Keratinocyte (primary cell): Measurements from ENCODE around the gene KLHL10. TPM values are rescaled to one million over a fixed set of nuclear protein-coding genes. Genes with fewer than 3 reads are reported as not detected.

Experiments used
- DNase-seq: peaks from one replicate; pipeline ENCODE4 v3.0.0-alpha.2; 2011; ENCODE audit warnings: low read depth, missing footprints, low spot score
- FAIRE-seq: peaks from 2 replicates; lab custom pipeline; 2011; peaks lifted over from hg19 to GRCh38; lab: Jason Lieb, UNC
- H2AFZ ChIP-seq: 2 replicates; pipeline ENCODE4 v1.6.0; 2012; ENCODE audit warnings: low read length, control low read depth, inconsistent platforms; ENCODE audit not compliant: control insufficient read depth
- H3K27ac ChIP-seq: 2 replicates; pipeline ENCODE4 v1.5.1; 2011; ENCODE audit warnings: low read length; ENCODE audit not compliant: control insufficient read depth, insufficient read depth
- H3K27me3 ChIP-seq: 3 replicates; pipeline ENCODE4 v1.6.0; 2011; ENCODE audit warnings: low read length; ENCODE audit not compliant: control insufficient read depth, insufficient read depth; ENCODE audit errors: extremely low read depth
- H3K36me3 ChIP-seq, 2 experiments: 2 replicates in 1 of 2; 3 replicates in 1 of 2; pipeline ENCODE4 v1.5.1; 2011; ENCODE audit warnings: low read length in 2 of 2, mild to moderate bottlenecking in 1 of 2; ENCODE audit not compliant: control insufficient read depth in 2 of 2, insufficient read depth in 2 of 2; ENCODE audit errors: extremely low read depth in 1 of 2
- H3K4me1 ChIP-seq: 3 replicates; pipeline ENCODE4 v1.5.1; 2011; ENCODE audit warnings: low read length; ENCODE audit not compliant: control insufficient read depth, insufficient read depth; ENCODE audit errors: extremely low read depth
- H3K4me2 ChIP-seq: 3 replicates; pipeline ENCODE4 v1.6.0; 2011; ENCODE audit warnings: low read depth, low read length; ENCODE audit not compliant: control insufficient read depth, insufficient read depth; ENCODE audit errors: extremely low read depth
- H3K4me3 ChIP-seq, 3 experiments: fragments of 200-600 bp in 1 of 3; sonication (generic) in 1 of 3; 2 replicates in 2 of 3; 3 replicates in 1 of 3; pipeline ENCODE4 v1.5.1; 2011 to 2016; ENCODE audit warnings: low read length in 3 of 3, mild to moderate bottlenecking in 3 of 3, control low read depth in 2 of 3, inconsistent platforms in 1 of 3, low read depth in 1 of 3, mixed read lengths in 1 of 3, mixed run types in 1 of 3, moderate library complexity in 1 of 3; ENCODE audit not compliant: control insufficient read depth in 2 of 3, insufficient read depth in 2 of 3; ENCODE audit errors: extremely low read depth in 1 of 3
- H3K79me2 ChIP-seq: 2 replicates; pipeline ENCODE4 v1.6.0; 2012; ENCODE audit warnings: low read length; ENCODE audit not compliant: control insufficient read depth, insufficient read depth
- H3K9ac ChIP-seq: 3 replicates; pipeline ENCODE4 v1.6.0; 2011; ENCODE audit warnings: low read length; ENCODE audit not compliant: control insufficient read depth, insufficient read depth; ENCODE audit errors: extremely low read depth
- H3K9me1 ChIP-seq: 3 replicates; pipeline ENCODE4 v1.6.0; 2011; ENCODE audit warnings: low read length; ENCODE audit not compliant: control insufficient read depth, insufficient read depth; ENCODE audit errors: extremely low read depth
- H3K9me3 ChIP-seq: 2 replicates; pipeline ENCODE4 v1.5.1; 2012; ENCODE audit warnings: low read depth, low read length; ENCODE audit not compliant: control insufficient read depth
- H4K20me1 ChIP-seq: 3 replicates; pipeline ENCODE4 v1.6.0; 2011; ENCODE audit warnings: low read length; ENCODE audit not compliant: control insufficient read depth, insufficient read depth; ENCODE audit errors: extremely low read depth
- EZH2 ChIP-seq: IDR thresholded peaks from one replicate; pipeline ENCODE4 v1.6.1; 2012; ENCODE audit warnings: inconsistent platforms, mild to moderate bottlenecking, low read length, moderate library complexity
- dilution Hi-C: fragments of 300-500 bp; cut with MboI; formaldehyde crosslinking; loops from one replicate; pipeline ENCODE4 v1.7.0; 2020; ENCODE audit warnings: low sequenced_read_pairs; ENCODE audit not compliant: extremely low pct_ligation_motif_present
- polyA plus RNA-seq, 5 experiments: library from polyadenylated mRNA; depleted of rRNA in 3 of 5; stranded (reverse) in 3 of 5; stranded (forward) in 1 of 5; unstranded in 1 of 5; fragments of >200 nt; gene quantifications; 1 replicate in 1 of 5; 2 replicates in 3 of 5; 3 replicates in 1 of 5; pipeline versions ENCODE4 v1.2.1 to v1.2.3, GENCODE V29; 2011 to 2012; ENCODE audit warnings: missing spikeins in 2 of 5, low read depth in 1 of 5, low replicate concordance in 1 of 5
- TF ChIP-seq, protein P1 (sequence below), 3 experiments: IDR thresholded peaks in 1 of 3; conservative IDR thresholded peaks in 1 of 3; optimal IDR thresholded peaks in 1 of 3; 2 replicates in 2 of 3; 3 replicates in 1 of 3; pipeline versions ENCODE3 to v1.5.1; 2011; ENCODE audit warnings: low read length in 3 of 3, mild to moderate bottlenecking in 3 of 3, moderate library complexity in 2 of 3, control low read depth in 1 of 3, inconsistent platforms in 1 of 3; ENCODE audit not compliant: insufficient read depth in 2 of 3; ENCODE audit errors: extremely low read depth in 1 of 3

KLHL10 gene
- polyA plus RNA-seq, 1 donor (not counting 4 experiments of a cell fraction or from before 2014, with no cell fraction given), result 0.21 TPM

GRCh38 chr17:41811549-41812380 lies 25.9 kb upstream of the KLHL10 start, which contains the start of gene P3H4:
Gene P3H4, minus strand, starts transcription at chr17:41811949. Its CDS starts 34 bp downstream, at chr17:41811915.
- Histone ChIP-seq H3K79me2 (no peaks in the 10 kb centered on the region), H3K9me1 (no peaks in the 10 kb centered on the region), H3K27ac (no peak within 1 kb of the TSS), H3K4me1 (peaks cover 8% of the 10 kb centered on the region), H3K4me2 (peak within 1 kb of the TSS; percentile 80), H3K9me3 (no peaks in the 10 kb centered on the region), H3K36me3 (peaks cover 0 to 2% of the 10 kb centered on the region in 2 experiments), H3K4me3 (peak within 1 kb of the TSS; percentile 43 to 75 (median 63)), H3K27me3 (peaks cover 16% of the 10 kb centered on the region), H4K20me1 (no peaks in the 10 kb centered on the region), H3K9ac (peak within 1 kb of the TSS; percentile 69), H2AFZ (peak within 1 kb of the TSS; percentile 71)
- TF ChIP-seq, protein P1, sequence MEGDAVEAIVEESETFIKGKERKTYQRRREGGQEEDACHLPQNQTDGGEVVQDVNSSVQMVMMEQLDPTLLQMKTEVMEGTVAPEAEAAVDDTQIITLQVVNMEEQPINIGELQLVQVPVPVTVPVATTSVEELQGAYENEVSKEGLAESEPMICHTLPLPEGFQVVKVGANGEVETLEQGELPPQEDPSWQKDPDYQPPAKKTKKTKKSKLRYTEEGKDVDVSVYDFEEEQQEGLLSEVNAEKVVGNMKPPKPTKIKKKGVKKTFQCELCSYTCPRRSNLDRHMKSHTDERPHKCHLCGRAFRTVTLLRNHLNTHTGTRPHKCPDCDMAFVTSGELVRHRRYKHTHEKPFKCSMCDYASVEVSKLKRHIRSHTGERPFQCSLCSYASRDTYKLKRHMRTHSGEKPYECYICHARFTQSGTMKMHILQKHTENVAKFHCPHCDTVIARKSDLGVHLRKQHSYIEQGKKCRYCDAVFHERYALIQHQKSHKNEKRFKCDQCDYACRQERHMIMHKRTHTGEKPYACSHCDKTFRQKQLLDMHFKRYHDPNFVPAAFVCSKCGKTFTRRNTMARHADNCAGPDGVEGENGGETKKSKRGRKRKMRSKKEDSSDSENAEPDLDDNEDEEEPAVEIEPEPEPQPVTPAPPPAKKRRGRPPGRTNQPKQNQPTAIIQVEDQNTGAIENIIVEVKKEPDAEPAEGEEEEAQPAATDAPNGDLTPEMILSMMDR (optimal IDR thresholded peaks at IDR 0.05 in 1 of 3, IDR thresholded peaks at IDR 0.05 in 1 of 3, conservative IDR thresholded peaks at IDR 0.05 in 1 of 3; ENCODE audit: extremely low read depth in 1 of 3, insufficient read depth in 2 of 3, low read length in 3 of 3), result peak; percentile 45 to 91 (median 88)
- TF ChIP-seq EZH2, result peak; percentile 56
- DNase-seq (no peak), FAIRE-seq (no peak)
- dilution Hi-C loops, result no loop called here

DNA sequence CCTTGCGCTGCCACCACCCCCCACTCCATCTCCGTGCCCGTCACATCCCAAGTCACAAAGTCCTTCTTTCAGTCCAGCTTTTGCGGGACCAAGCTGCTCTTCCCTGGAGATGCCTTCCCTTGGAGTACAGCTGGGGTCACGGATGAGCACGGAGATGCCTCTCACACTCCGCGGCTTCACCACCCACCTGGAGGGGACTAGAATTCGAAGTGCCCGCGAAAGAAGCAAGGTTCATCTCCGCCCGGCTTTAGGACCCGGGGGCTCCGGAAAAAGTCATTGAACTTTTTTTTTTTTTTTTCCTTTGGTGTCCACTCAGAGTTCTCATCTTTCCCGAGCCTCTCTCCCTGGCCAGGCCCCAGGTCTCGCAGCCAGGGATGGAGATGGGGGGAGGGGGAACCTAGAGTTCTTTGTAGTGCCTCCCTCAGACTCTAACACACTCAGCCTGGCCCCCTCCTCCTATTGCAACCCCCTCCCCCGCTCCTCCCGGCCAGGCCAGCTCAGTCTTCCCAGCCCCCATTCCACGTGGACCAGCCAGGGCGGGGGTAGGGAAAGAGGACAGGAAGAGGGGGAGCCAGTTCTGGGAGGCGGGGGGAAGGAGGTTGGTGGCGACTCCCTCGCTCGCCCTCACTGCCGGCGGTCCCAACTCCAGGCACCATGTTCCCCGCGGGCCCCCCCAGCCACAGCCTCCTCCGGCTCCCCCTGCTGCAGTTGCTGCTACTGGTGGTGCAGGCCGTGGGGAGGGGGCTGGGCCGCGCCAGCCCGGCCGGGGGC lies 25.1 kb upstream of the KLHL10 start, which contains the start of gene FKBP10:
TSS of gene FKBP10 (plus strand) at position 624 of the 771 bp plus-strand sequence. CDS start at position 655, 31 bp downstream.
- dilution Hi-C loops, result no loop called here
- Histone ChIP-seq H3K4me2 (peak within 1 kb of the TSS; percentile 80), H3K79me2 (no peaks in the 10 kb centered on the region), H4K20me1 (no peaks in the 10 kb centered on the region), H2AFZ (peak within 1 kb of the TSS; percentile 71), H3K4me3 (peak within 1 kb of the TSS; percentile 43 to 75 (median 63)), H3K4me1 (peaks cover 8% of the 10 kb centered on the region), H3K36me3 (peaks cover 0 to 2% of the 10 kb centered on the region in 2 experiments), H3K27ac (no peak within 1 kb of the TSS), H3K9me1 (no peaks in the 10 kb centered on the region), H3K9ac (peak within 1 kb of the TSS; percentile 69), H3K27me3 (peaks cover 16% of the 10 kb centered on the region), H3K9me3 (no peaks in the 10 kb centered on the region)
- no peak for FAIRE-seq
- no peak for DNase-seq
- no peak for TF ChIP-seq EZH2
- TF ChIP-seq, protein P1 (optimal IDR thresholded peaks at IDR 0.05 in 1 of 3, IDR thresholded peaks at IDR 0.05 in 1 of 3, conservative IDR thresholded peaks at IDR 0.05 in 1 of 3; ENCODE audit: extremely low read depth in 1 of 3, insufficient read depth in 2 of 3, low read length in 3 of 3), result no peak
